Measurements from ENCODE around the gene DYNC1I1.

DYNC1I1 gene

DNA sequence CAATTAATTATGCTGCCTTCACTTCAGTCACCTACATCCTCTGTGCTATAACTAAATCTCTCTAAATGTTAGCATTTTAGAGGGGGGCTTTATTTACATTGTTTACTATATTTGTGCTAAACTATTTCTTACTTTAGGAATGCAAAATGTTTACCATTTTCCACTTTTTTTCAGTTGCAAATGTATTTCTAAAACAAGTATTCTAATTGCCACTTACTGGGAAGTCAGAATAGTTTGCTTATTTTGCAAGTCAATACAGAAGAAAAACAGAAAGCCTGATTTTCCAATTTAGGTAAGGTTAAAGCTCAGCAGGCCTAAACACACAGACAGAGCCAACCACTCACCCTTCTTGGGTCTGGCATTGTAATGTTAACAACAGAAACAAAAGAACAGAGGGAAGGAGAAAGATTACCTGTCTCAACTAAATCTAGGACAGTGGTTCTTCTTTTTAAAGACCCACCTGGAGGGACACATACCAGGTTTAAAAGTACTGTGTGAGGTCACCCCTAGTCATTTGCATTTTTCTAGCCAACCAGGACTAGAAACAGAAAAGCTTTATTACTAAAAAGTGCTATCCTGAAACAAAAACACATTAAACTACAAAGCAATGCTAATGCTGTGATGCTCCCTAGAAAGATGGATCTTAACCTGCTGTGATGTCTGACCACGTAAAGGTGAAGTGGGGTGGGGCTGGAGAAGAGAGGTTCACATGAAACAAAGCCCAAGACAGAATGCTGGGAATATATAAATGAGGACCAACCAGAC is 371.3 kb downstream of the DYNC1I1 start:
- no peaks in the 10 kb centered on the region for H3K9me3 ChIP-seq (ENCODE audit: control insufficient read depth, insufficient read depth, low read depth, low read length)
- peaks cover 2% of the 10 kb centered on the region; the same call in 1 of the 2 replicates for H3K36me3 ChIP-seq (ENCODE audit: control insufficient read depth, insufficient read depth, low read length)
- H3K27ac ChIP-seq (ENCODE audit: low read depth, low read length), result peak overlapping the region; percentile 11; the same call in 1 of the 2 replicates
- peak overlapping the region; percentile 47 for H3K9ac ChIP-seq (ENCODE audit: low read length)
- H3K4me1 ChIP-seq (ENCODE audit: control insufficient read depth, insufficient read depth, low read length), result peaks cover 33% of the 10 kb centered on the region
- 0 out of 2 replicates have a peak overlapping the region, but pooled peaks have one; percentile 10 for H3K4me3 ChIP-seq (ENCODE audit: low read depth, low read length)
- peaks cover 62% of the 10 kb centered on the region for H3K27me3 ChIP-seq (ENCODE audit: control insufficient read depth, insufficient read depth, low read length)

- no peaks in the 10 kb centered on the region for H3K9me3 ChIP-seq (ENCODE audit: control insufficient read depth, insufficient read depth, low read depth, low read length)
- peak overlapping the region; percentile 47 for H3K9ac ChIP-seq (ENCODE audit: low read length)
- no peak overlapping the region; the same call in 1 of the 2 replicates for H3K27ac ChIP-seq (ENCODE audit: low read depth, low read length)
- H3K27me3 ChIP-seq (ENCODE audit: control insufficient read depth, insufficient read depth, low read length), result peaks cover 62% of the 10 kb centered on the region
- peaks cover 33% of the 10 kb centered on the region for H3K4me1 ChIP-seq (ENCODE audit: control insufficient read depth, insufficient read depth, low read length)
- H3K4me3 ChIP-seq (ENCODE audit: low read depth, low read length), result 0 out of 2 replicates have a peak overlapping the region, but pooled peaks have one; percentile 10
- peaks cover 2% of the 10 kb centered on the region; the same call in 1 of the 2 replicates for H3K36me3 ChIP-seq (ENCODE audit: control insufficient read depth, insufficient read depth, low read length)
Measured at GRCh38 chr7:96144260-96144526, 371.8 kb downstream of the DYNC1I1 start.

Data from HUES6 (cell line).